IPS DF 19.7 (cell line): Measurements from ENCODE around the gene SCTR.
"Not testable (repeated sequence)": the region's sequence is repeated elsewhere in the genome, so short reads cannot be mapped to it uniquely, and the experiment has no call there.

Experiments used
- DNase-seq: peaks from one replicate; pipeline ENCODE4 v3.0.0-alpha.2; 2013; ENCODE audit warnings: low read depth, low spot score

SCTR gene

GRCh38 chr2:119415630-119416029 lies 108.7 kb downstream of the SCTR start:
- DNase-seq = no peak

- DNase-seq = no peak
These were observed 109.4 kb downstream of the SCTR start for GRCh38 chr2:119414894-119415293.

GRCh38 chr2:119409506-119409905 lies 114.8 kb downstream of the SCTR start:
- DNase-seq = no peak

- DNase-seq = no peak
These were observed 116.1 kb downstream of the SCTR start for GRCh38 chr2:119408221-119408619.

GRCh38 chr2:119407430-119408220 lies 116.7 kb downstream of the SCTR start:
- DNase-seq = no peak

- DNase-seq = no peak
These were observed 119.1 kb downstream of the SCTR start for GRCh38 chr2:119405151-119405550.

- not testable (repeated sequence) for DNase-seq
These were observed 120.7 kb downstream of the SCTR start for GRCh38 chr2:119403618-119404017.

GRCh38 chr2:119402645-119403560 lies 121.4 kb downstream of the SCTR start:
- DNase-seq = no peak

GRCh38 chr2:119402106-119402505 lies 122.2 kb downstream of the SCTR start:
- DNase-seq = no peak

- DNase-seq = no peak
These were observed 127.1 kb downstream of the SCTR start for GRCh38 chr2:119397196-119397595.

GRCh38 chr2:119393971-119394748 lies 130.1 kb downstream of the SCTR start:
- DNase-seq = no peak
